Pancreas (tissue), 10 donors: ENCODE results near the gene ACOXL. TPM values are rescaled to one million over a fixed set of nuclear protein-coding genes. Genes with fewer than 3 reads are reported as not detected.

Experiments
- ATAC-seq, 4 donors: fragments of 200-7000 bp; cut with Tn5 transposase; one replicate each; pipeline versions ENCODE4 v1.8.0 to v1.9.1; 2020; ENCODE audit warnings: mild to moderate bottlenecking in 4 of 4, moderate library complexity in 4 of 4
- DNase-seq, 6 donors: peaks; one replicate each; pipeline ENCODE4 v3.0.0-alpha.2; 2020
- FAIRE-seq: peaks from 2 replicates; lab custom pipeline; 2012; peaks lifted over from hg19 to GRCh38; lab: Jason Lieb, UNC
- H3K27ac ChIP-seq, 4 donors: fragments of 200-600 bp; sonication (generic); 1 replicate in 3 of 4; 2 replicates in 1 of 4; pipeline versions ENCODE4 v1.5.0 to v1.8.0; 2020
- H3K27me3 ChIP-seq, 4 donors: fragments of 200-600 bp; one replicate each; pipeline ENCODE4 v1.8.0; 2021
- H3K36me3 ChIP-seq, 3 donors: fragments of 200-600 bp; sonication (generic) in 1 of 3; one replicate each; pipeline versions ENCODE4 v1.5.0 to v1.8.0; 2020 to 2021
- H3K4me1 ChIP-seq, 3 donors: fragments of 200-600 bp; one replicate each; pipeline ENCODE4 v1.8.0; 2021
- H3K4me3 ChIP-seq, 4 donors: fragments of 200-600 bp; sonication (generic) in 2 of 4; one replicate each; pipeline versions ENCODE4 v1.5.0 to v1.8.0; 2020 to 2021
- H3K9me3 ChIP-seq, 4 donors: fragments of 200-600 bp; one replicate each; pipeline ENCODE4 v1.8.0; 2021
- CTCF ChIP-seq, 4 donors: fragments of 200-600 bp; sonication (generic) in 3 of 4; IDR thresholded peaks; one replicate each; pipeline versions ENCODE4 v1.5.0 to v1.8.0; 2021; ENCODE audit warnings: antibody characterized with exemption in 4 of 4
- WGBS, 2 donors: extraction: QIAGEN DNeasy Blood & Tissue Kit; methylation state at CpG; one replicate each; pipeline ENCODE4 v1.1.7; 2013; 5-methylcytosine and 5-hydroxymethylcytosine counted together
- intact Hi-C, 3 donors: fragments of 100-400 bp; cut with DNase I; formaldehyde crosslinking; loops; one replicate each; pipeline versions ENCODE4 v1.11.1 to v1.14.2; 2022
- polyA plus RNA-seq, 2 donors: library from polyadenylated mRNA; stranded (reverse); fragments of 200-250 nt; gene quantifications; one replicate each; pipeline ENCODE4 v1.2.3, GENCODE V29; 2013
- total RNA-seq, 6 donors: library from RNA; stranded (reverse); fragmentation: NEBNext Ultra II Directional in 4 of 6; extraction: Animal tissue kit (Norgen Biotek cat#: 25700) in 4 of 6; gene quantifications; one replicate each; pipeline versions ENCODE4 v1.2.1 to v1.2.4, GENCODE V29; 2021 to 2023
- donor health status: healthy with polysubstance abuse.
- donor health status: DM: no; HTN: no; CAD: no; lungs with moderate emphysema.
- donor health status: DM: no; HTN: no; CAD: no.
- donor health status: control.
- donor health status: control.
- donor health status: Bipolar disorder and iron deficiency.
- donor health status: DM: yes; HTN: yes; CAD: no.
- donor health status: DM: no; HTN: no; CAD: no.
- donor health status: DM: no; HTN: no; CAD: no.
- donor health status: DM: yes; HTN: yes; CAD: no.

The ACOXL gene
- total and polyA plus RNA-seq, 8 donors = 0.06 to 0.75 (median 0.21) TPM; not detected in 2

GRCh38 chr2:110740747-110741349 lies 8.5 kb downstream of the ACOXL start:
- DNase-seq (no peak), ATAC-seq (no peak), FAIRE-seq (no peak)
- no peak overlapping the region for H3K4me3 ChIP-seq
- H3K27me3 ChIP-seq = peaks cover 0 to 4% (median 0%) of the 10 kb centered on the region in 4 donors
- 75 to 84% methylated on average over 9 of the region's 9 CpGs for WGBS, 2 donors
- TF ChIP-seq CTCF (IDR thresholded peaks at IDR 0.05) = no peak
- intact Hi-C loops = no loop called here
- no peaks in the 10 kb centered on the region for H3K9me3 ChIP-seq
- H3K4me1 ChIP-seq = no peaks in the 10 kb centered on the region
- H3K36me3 ChIP-seq = no peaks in the 10 kb centered on the region
- H3K27ac ChIP-seq = no peak overlapping the region

GRCh38 chr2:110741491-110741980 lies 9.2 kb downstream of the ACOXL start:
- intact Hi-C loops = no loop called here
- WGBS, 2 donors = 49 to 50% methylated on average over 9 of the region's 9 CpGs

GRCh38 chr2:110742412-110742811 lies 10.0 kb downstream of the ACOXL start:
- H3K4me3 ChIP-seq = no peak overlapping the region
- TF ChIP-seq CTCF (IDR thresholded peaks at IDR 0.05) = no peak
- no peaks in the 10 kb centered on the region for H3K4me1 ChIP-seq
- DNase-seq = no peak
- no peak overlapping the region for H3K27ac ChIP-seq
- WGBS, 2 donors = 79 to 91% methylated on average over 2 of the region's 2 CpGs
- intact Hi-C loops = no loop called here
- no peak for ATAC-seq
- no peaks in the 10 kb centered on the region for H3K36me3 ChIP-seq
- no peaks in the 10 kb centered on the region for H3K9me3 ChIP-seq
- no peak for FAIRE-seq
- H3K27me3 ChIP-seq = peaks cover 0 to 4% (median 0%) of the 10 kb centered on the region in 4 donors

More at GRCh38 chr2:110741491-110741980, 9.2 kb downstream of the ACOXL start:
- H3K36me3 ChIP-seq = no peaks in the 10 kb centered on the region
- H3K27ac ChIP-seq = no peak overlapping the region
- H3K4me1 ChIP-seq = no peaks in the 10 kb centered on the region
- H3K27me3 ChIP-seq = peaks cover 0 to 4% (median 0%) of the 10 kb centered on the region in 4 donors
- H3K9me3 ChIP-seq = no peaks in the 10 kb centered on the region
- TF ChIP-seq CTCF (IDR thresholded peaks at IDR 0.05) = no peak
- no peak overlapping the region for H3K4me3 ChIP-seq
- DNase-seq (no peak), ATAC-seq (no peak), FAIRE-seq (no peak)

- ATAC-seq (no peak), FAIRE-seq (no peak), DNase-seq (no peak)
- Histone ChIP-seq H3K4me1 (no peaks in the 10 kb centered on the region), H3K4me3 (no peak overlapping the region), H3K27ac (no peak overlapping the region), H3K27me3 (no peaks in the 10 kb centered on the region), H3K9me3 (no peaks in the 10 kb centered on the region), H3K36me3 (no peaks in the 10 kb centered on the region)
- 82 to 88% methylated on average over 5 of the region's 5 CpGs for WGBS, 2 donors
- no peak for TF ChIP-seq CTCF (IDR thresholded peaks at IDR 0.05)
- intact Hi-C loops = no loop called here
Observed at GRCh38 chr2:110743600-110743999, 11.2 kb downstream of the ACOXL start.

GRCh38 chr2:110744429-110744828 lies 12.1 kb downstream of the ACOXL start:
- FAIRE-seq = no peak
- no peak for TF ChIP-seq CTCF (IDR thresholded peaks at IDR 0.05)
- H3K4me3 ChIP-seq = no peak overlapping the region
- H3K27me3 ChIP-seq = no peaks in the 10 kb centered on the region
- no peak for DNase-seq
- no peak overlapping the region for H3K27ac ChIP-seq
- H3K4me1 ChIP-seq = no peaks in the 10 kb centered on the region
- H3K36me3 ChIP-seq = no peaks in the 10 kb centered on the region
- no peak for ATAC-seq
- no peaks in the 10 kb centered on the region for H3K9me3 ChIP-seq
- WGBS, 2 donors = 82 to 85% methylated on average over 4 of the region's 4 CpGs
- intact Hi-C loops = no loop called here
